Activated gamma-delta T cell treated with Interleukin-2 at 50 U/mL for 16 hours (primary cell): ENCODE results near the gene CHADL.

ENCODE experiments used
- DNase-seq: peaks from one replicate; pipeline ENCODE4 v3.0.0-alpha.2; 2020

Gene CHADL

DNA sequence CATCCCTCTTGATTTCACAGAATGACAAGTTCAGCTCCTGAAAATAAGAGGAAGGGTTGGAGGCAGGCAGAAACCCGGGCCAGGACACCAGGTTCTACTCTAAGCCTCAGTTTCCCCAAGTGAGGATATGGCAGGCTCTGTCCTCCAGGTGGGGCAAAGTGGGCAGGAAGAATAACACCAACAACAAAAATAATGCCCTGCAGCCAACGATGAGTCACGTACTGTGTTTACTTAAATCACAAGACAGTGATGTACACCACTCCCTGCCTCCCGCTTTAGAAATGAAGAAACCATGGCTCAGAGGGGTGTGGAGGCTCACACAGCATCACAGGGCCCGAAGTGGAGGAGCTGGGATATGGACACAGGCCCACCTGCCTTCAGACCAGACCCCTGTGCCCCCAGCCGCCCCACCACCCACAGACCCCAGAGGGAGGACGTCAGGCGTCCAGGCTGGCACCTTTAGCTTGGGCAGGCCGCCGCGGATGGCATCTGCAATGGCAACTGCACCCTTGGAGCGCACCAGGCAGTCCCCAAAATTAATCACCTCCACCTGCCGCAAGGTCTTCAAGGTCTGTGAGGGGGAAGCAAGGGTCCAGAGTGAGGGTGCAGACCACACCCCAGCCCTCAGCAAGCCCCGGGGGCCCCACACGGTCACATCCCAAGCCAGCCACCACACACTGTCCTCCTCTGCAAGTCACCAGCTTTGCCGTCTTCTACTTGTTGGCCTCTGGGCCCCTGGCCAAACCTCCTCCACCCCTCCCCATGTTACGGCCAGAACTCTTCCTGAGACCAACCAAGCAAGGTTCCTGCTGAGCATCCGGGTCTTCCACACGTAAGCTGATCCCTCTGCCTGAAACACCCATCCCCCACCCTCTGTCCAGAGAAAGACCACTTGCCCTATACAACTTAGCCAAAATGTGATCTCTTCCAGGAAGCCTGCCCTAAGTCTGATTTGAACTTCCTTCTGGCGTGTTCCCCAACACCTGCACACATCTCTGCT, 15.8 kb upstream of the CHADL start:
- no peak for DNase-seq

DNA sequence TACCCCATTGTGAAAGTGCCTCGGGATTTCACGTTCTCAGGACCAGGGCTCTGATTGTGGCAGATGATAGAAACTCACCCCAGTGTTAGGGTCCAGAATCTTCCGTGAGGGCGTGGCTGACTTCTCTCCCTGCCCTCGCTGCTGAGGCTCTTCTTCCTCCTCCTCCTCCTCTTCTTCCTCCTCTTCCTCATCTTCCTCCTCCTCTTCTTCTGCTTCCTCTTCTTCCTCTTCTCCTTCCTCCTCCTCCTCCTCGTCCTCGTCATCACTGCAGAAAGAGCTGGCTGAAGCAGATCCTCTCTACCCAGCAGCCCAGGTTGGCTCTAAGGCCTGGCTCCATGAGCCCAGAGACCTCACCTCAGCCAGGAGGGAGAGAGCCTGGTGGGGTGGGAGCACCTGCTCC, 13.5 kb upstream of the CHADL start:
- no peak for DNase-seq

DNA sequence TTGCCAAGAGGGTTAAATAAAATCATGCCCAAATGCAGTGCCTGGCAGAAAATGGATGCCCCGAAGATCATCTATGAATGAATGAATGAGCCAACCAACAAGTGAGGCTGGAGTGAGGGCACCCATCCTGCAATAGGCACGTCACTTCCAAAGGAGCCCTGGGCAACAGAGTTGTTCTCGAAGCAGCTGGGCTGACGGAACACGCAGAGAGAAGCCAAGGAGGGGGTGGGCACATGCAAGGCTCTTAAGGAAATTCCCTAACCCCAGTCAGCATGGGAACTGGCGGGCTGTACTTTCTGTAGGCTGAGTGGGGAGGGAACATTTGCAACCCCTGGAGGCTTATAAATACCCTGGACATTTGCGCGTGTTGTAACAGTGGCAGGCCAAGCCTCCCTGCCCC, 11.6 kb upstream of the CHADL start:
- no peak for DNase-seq

DNA sequence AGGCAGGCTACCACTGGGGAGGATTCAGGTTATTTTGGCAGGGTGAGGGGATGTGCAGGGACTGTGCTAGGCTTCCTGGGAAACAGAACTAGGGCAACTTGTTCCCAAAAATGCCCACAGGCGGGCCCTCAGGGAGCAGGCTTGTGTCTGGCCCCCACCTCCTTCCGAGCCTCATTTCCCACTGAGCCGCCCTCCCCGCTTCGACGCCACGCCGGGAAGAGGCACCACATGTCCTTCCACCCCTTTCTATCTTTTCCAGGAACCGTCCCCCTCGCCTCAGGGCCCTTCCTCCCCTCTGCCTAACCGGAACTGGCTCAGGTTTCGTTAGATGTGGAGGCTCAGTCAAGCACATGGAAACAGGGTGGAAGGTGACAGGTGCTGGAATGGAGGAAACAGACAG, 9.4 kb upstream of the CHADL start:
- no peak for DNase-seq

DNA sequence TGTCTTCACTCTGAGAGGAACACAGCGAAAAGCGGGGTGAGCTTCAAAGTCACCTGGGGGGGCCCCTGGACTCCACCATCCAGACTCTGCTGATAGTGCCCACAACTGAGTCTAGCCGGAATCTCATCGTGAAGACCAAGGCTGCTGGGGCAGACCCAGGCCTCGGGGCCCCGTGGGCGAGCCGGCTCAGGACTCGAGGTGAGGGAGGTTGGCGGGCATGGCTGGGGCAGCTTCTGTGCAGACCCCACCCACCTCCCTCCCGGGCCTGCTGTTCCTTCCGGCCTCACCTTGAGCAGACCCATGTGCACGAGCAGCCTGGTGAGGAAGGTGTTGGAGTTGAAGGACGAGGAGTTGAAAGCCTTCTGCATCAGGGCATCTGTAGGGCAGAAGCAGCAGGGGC, 8.7 kb upstream of the CHADL start:
- no peak for DNase-seq

DNA sequence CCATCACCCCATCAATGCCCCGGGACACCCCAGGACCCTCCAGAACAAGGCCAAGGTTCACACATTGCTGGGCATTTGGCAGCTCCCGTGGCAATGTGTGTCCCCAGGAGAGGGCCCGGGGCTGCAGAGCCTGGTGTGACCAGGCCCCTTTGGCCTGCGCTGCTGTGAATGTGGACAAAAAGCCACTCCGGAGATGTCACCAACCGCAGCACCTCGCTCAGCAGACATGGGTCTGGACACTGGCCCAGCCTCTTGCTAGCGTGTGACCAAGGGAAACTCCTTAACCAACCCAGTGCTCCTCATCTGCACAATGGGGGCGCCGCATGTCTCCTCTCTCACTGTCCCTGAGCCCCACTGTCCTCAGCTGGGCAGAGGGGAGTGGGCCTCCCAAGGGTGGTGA, 8.0 kb upstream of the CHADL start:
- no peak for DNase-seq

DNA sequence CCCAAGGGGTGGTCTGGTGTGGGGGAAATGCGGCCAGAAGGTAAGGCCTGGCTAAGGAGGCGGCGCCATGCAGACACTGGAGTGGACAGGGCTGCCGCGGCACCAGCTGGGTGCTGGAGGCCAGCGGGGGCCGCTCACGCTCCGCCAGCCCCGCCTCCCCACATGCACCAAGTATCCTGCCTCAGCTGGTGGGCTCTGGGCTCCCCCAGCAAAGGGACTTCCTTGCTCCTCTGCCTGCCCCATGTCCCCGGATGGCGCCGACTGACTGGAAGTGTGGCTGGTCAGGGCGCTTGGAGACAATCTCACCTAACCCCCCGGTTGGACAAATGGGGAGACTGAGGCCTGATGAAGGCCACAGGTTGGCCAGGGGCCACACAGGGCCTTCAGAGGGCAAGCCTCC, 7.6 kb upstream of the CHADL start:
- DNase-seq = no peak

DNA sequence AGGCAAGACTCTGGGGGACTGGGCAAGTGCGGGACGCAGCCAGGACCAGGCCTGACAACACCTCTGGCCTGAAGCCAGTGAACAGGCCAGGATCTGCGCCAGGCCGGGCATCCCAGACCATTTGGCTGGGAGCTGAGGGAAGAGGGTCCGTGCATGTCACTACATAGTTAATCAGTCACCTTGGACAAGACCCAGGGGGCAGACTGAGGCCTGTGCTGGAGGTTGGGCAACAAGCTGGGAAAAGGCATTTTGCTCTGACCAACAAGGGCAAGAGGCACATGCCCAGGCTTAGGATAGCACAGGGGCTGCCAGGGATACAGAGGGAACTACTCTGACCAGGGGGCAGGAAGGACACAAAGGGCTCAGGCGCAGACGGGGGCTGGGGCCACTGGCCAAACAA, 7.0 kb upstream of the CHADL start:
- DNase-seq = no peak

DNA sequence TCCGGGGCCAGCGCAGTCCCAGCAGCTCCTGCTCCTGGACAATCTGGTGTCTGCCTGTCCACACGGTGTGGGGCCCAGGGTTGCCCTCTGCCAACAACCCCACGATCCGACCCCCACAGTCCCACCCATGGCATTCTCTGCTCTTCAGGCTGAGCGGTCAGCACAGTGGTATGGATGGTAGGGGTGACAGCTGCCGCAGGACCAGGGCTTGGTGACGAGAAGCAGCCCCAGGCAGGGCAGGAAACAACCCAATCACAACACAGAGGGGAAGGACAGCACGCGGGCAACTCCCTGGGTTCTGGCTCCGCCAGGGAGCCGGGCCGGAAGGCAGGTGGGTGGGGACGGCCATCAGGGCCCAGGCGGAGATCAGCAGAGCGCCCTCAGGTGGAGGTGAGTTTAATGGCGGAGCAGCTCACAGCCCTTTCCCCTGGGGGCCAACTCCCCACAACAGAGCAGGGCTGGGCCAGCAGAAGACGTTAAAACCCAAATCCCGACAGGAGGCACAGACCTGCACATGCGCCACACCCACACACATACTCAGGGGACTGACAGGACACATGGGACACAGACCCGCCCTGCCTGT, 5.3 kb upstream of the CHADL start:
- DNase-seq = no peak

DNA sequence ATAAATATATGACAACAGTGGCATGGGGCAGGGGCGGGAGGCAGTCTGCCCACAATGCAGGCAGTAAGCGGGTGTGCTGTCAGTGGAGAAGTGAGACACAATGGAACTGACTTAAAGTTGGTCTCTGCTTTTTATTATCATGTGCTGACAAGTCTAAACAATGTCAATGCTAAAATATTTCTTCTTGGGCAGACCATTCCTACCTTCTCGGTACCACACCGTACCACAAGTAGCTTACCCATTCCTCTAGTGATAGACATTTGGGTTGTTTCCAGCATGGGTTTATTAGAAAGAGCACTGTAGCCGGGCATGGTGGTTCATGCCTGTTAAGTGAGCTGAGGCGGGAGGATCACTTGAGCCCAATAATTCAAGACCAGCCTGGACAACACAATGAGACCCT, 2.6 kb upstream of the CHADL start:
- DNase-seq = no peak

DNA sequence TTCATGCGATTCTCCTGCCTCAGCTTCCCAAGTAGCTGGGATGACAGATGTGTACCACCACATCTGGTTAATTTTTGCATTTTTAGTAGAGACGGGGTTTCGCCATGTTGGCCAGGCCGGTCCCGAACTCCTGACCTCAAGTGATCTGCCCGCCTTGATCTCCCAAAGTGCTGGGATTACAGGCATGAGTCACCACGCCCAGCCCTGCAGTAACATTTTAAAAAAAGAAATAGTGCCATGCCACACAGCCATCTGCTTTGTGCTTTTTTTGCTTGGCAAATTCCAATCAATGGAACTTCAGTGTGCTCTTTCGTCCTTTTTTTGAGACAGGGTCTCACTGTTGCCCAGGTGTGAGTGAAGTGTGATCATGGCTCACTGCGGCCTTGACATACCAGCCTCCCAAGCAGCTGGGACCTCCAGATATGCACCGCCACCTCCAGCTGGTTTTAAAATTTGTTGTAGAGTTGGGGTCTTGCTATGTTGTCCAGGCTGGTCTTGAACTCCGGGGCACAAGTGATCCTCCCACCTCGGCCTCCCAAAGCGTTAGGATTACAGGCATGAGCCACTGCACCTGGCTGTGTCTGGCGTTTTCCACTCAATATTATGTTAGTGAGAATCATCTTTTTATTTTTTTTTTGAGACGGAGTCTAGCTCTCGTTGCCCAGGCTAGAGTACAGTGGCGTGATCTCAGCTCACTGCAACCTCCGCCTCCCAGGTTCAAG, 1.8 kb upstream of the CHADL start:
- no peak for DNase-seq

DNA sequence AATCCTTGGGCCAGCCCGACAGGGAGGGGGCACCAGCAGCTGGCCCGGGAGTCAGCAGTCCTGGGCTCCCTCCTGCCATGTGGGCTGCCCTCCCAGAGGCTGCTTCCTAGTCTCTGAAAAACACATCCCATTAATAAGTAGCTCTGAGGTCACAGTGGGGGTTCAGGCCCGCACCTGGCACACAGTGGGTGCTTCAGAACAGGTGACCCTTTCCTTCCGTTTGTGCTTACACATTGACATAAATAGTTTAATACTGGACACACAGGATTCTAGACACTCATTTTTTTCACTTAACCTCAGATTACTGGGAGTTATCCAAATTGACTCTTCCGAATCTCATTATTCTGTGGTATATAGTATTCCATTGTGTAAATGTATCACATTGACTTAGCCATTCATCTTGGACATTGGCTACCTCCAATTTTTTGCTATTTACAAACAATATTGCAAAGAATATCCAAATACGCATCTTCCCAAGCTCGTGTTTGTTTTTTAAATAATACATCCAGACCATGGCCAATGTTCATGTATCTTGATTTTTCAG, 474 bp upstream of the CHADL start:
- no peak for DNase-seq

DNA sequence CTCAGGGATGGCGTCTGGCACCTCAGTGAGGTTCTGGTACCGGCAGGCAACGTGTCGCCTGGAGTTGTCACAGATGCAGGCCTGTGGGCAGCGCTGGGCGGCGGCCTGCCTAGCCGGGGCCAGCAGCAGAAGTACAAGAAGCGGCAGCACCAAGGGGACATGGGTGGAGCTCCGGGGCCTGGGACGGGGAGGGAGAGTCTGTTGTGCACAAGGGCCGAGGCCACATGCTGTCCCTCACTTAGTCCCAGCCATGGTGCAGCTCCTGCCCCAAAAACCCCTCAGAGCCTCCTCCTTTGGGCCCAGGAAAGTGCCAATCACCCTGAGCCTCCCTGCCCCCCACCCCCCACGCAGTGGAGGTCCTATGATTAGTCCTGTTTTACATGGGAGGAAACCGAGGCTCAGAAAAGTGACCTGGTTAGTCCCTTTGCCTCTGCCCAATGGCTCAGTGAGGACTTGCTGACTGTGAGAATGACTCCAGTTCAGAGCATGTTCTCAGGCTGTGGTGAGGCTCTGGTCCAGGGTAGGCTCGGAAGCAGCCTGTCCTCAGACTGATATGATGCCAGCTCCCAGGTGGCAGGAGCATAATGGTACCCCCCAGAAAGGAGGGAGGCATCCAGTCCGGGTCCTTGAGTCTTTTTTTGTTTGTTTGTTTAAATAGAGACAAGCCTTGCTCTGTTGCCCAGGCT, 1.1 kb downstream of the CHADL start:
- DNase-seq = no peak

DNA sequence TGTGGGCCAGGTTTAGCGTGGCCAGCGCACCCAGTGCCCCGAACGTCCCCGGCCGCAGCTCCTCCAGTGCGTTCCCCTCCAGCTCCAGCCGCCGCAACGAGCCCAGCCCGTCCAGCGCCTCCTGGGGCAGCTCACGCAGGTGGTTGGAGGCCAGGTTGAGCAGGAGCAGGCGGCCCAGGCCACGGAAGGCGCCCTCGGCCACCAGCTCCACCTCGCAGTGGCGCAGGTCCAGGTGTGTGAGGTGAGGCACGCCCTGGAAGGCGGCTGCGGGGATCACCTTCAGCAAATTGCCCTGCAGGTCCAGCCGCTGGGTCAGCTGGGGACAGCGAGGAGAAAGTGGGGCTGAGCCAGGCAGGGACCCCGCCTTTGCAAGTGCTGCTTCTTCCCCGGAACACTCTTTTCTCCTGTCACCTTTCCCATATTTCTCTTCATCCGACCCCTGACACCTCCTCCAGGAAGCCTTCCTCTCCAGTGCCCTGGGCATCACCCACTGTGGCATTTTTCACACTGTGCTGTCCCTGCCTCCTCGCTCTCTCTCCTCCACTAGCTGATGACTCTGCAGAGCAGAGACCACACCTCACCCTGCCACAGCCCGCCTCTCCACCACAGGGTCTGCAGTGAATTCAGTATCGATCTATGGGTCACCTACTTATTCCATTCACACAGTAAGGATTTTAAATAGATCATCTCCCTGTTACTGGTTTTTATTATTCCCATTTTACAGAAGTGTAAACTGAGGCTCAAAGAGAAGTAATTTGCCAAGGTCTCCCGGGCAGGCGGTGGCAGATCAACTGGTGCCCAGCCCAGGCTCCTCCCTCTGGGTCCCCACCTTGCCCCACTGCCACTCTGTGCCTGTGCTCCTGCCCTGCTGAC, 1.9 kb downstream of the CHADL start:
- no peak for DNase-seq

DNA sequence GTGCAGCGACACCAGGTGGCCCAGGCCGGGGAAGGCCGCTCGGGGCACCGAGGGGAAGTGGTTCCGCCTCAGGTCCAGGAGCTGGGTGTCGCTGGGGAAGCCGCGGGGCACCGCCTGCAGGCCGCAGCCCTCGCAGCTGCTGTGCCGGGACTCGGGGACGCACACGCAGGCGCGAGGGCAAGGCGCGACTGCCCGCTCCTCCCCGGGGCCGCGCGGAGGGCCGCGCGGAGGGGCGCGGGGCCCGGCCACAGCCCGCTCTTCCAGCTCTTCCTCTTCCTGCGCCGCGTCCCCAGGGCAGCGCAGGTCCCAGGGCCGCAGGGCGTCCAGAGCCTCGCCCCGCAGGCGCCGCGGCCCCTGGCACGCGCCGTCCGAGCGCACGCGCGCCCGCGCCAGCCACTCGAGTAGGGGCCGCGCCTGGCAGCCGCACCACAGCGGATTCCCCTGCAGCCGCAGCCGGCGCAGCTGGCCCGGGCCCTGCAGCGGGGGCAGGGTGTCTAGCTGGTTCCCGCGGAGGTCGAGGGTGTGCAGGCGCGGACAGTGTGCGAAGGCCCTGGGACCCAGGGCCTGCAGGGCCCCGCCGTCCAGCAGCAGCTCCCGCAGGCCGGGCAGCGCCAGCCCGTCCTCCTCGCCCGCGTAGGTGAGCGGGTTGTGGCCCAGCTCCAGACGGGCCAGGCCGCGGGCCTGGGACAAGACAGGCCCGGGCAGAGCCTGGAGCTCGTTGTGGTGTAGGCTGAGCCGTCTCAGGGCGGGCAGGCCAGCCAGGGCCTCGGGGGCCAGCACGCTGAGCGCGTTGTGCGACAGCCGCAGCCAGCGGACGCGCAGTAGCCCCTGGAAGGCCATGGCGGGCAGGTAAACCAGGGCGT, 2.8 kb downstream of the CHADL start:
- DNase-seq = peak; percentile 82

DNA sequence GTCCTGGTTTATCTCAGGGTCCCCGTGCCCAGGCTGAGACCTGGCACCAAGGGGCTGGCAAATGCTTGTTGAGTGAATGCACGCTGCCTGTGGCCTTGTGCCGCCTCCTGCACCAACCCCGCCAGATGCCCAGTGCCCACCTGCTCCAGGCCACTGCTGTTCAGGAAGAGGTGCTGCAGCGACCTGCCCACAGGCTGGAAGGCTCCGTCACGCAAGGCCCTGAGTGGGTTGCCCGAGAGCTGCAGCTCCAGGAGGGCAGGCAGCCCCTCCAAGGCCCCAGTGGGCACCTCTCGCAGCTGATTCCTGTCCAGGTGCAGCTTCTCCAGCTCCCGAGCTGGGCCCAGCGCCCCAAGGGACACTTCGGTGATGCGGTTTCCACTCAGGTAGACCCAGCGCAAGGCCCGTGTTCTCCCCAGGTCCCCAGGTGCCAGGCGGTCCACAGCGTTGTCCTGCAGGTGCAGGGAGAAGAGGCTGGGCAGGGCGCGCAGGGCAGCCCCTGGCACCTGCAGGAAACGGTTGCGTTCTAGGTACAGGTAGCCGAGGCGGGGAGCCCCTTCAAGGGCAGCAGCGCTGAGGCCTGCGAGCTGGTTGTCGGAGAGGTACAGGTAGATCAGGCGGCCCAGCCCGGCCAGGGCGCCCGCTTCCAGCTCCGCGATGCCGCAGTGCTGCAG, 3.6 kb downstream of the CHADL start:
- no peak for DNase-seq

DNA sequence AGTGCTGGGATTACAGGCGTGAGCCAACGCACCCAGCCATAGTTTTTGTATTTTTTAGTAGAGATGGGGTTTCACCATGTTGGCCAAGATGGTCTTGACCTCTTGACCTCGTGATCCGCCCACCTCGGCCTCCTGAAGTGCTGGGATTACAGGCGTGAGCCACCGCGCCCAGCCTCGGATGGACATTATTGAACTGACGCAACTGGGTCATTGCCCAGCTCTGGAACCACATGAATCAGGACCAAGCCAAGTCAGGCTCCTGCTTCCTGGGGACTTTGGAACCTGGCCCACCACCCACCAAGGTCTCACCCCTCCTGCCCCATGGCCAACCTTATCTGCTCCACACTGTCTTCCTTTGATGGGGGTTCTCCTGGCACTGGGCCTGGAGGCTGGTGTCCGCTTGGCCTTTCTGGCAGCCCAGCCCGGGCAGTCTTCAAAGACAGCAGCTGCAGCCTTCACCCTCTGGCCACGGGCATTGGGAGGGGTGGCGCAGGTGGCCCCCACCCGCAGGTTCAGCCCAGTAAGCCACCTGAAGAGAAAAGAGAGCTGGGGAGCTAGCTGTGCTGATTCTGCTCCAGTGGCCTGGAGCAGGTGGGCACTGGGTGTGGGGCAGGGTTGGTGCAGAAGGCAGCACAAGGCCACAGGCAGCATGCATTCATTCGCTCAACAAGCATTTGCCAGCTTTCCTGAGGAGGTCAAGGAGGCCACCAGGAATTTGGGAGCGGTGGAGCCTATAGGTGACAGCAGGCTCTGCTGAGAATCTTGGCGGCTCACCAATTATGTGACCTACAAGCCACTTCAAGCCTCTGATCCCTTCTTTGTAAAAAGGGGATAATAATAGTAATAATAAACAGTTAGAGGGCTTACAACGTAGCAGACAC, 5.7 kb downstream of the CHADL start:
- no peak for DNase-seq

DNA sequence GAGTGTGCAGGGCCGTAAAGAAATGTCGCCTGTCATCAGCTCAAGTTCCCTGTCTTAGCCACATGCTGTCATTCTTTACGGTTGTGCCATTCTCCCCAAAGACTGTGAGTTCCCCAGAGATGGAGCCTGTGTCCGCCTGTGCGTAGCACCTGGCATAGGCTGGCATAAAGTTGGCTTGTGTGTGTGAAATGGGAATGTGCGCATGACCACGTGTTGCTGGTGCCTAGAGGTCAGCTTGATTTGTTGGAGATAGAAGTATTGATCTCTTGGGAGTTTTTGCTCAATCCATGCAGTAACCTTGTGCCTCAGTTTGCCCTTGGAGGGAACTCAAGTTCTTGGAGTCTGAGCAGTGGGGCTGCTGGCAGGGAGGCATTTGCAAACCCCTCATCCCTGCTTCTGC, 9.4 kb downstream of the CHADL start:
- no peak for DNase-seq

DNA sequence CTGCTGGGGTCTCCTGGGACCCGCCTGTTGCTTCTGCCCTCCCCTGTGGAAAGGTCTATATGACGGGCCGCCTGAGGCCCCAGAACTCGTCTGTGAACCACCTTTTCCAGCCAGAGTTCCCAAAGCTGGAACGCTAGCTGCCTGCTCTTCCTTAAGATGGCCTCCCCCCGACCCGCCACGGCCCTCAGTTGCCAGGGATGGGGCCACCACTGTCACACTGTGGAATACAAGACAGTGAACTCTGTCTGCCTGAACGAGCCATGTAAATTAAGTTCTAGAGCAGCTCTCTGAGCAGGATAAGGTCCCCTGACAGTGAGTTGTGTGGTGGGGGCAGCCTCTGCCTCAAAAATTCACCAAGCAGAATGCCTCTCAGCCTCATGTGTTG, 10.3 kb downstream of the CHADL start:
- no peak for DNase-seq
